ENCODE measurements around the gene ELK4.

ELK4 gene

GRCh38 chr1:205568469-205569361 is 63.1 kb downstream of the ELK4 start:
- no peaks in the 10 kb centered on the region for H3K9me3 ChIP-seq (ENCODE audit: severe bottlenecking)
- ATAC-seq (ENCODE audit: low read depth) (peak; percentile 66), DNase-seq (ENCODE audit: low spot score) (no peak)
- no peak for TF ChIP-seq CTCF (IDR thresholded peaks at IDR 0.05; ENCODE audit: poor library complexity, severe bottlenecking)
- no peaks in the 10 kb centered on the region for H3K36me3 ChIP-seq (ENCODE audit: low read depth)
- peaks cover 42% of the 10 kb centered on the region for H3K27me3 ChIP-seq (ENCODE audit: insufficient read depth, poor library complexity, severe bottlenecking)
- no peaks in the 10 kb centered on the region for H3K4me1 ChIP-seq (ENCODE audit: insufficient read depth, poor library complexity, severe bottlenecking)
- no peak overlapping the region for H3K27ac ChIP-seq (ENCODE audit: poor library complexity, severe bottlenecking)
- no peak overlapping the region for H3K4me3 ChIP-seq (ENCODE audit: severe bottlenecking)

DNA sequence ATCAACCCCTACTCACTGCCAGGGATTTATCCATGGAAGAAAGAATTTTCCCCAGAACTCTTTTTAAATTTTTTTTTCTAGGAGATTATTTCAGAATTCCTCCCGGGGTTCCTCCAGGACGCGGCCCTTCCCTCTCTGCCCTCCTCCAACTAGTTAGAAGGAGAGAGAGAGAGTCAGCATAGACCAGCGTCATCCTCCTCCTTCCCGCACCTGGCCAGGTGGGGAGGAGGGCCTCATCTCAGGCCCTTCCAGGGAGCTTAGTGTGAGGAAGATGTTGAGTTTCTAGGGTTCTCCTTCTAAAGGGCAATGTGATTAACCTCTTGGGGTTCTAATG is 63.7 kb downstream of the ELK4 start:
- Histone ChIP-seq H3K36me3 (ENCODE audit: low read depth) (no peaks in the 10 kb centered on the region), H3K27me3 (ENCODE audit: insufficient read depth, poor library complexity, severe bottlenecking) (peaks cover 42% of the 10 kb centered on the region), H3K9me3 (ENCODE audit: severe bottlenecking) (no peaks in the 10 kb centered on the region), H3K4me1 (ENCODE audit: insufficient read depth, poor library complexity, severe bottlenecking) (no peaks in the 10 kb centered on the region), H3K27ac (ENCODE audit: poor library complexity, severe bottlenecking) (no peak overlapping the region), H3K4me3 (ENCODE audit: severe bottlenecking) (no peak overlapping the region)
- DNase-seq (ENCODE audit: low spot score), result no peak
- ATAC-seq (ENCODE audit: low read depth), result no peak
- no peak for TF ChIP-seq CTCF (IDR thresholded peaks at IDR 0.05; ENCODE audit: poor library complexity, severe bottlenecking)

DNA sequence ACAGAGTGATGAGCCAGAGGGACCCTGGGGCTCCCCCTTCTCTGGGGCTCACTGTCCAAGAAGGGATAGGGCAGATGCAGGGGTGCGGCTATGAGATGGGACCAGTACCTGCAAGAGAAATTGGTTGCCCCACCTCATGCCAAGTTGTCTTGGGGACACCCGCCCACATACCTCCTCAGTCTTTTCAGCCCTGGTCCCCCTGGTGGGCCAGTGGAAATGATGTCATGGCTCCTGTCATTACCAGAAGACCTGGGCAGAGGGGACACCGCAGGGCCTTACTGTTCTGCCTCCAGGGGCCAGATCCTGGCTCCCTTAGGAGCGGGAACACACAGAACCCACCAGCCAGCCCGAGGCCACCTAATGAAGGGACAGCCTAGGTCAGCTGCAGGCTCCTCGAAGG is 64.1 kb downstream of the ELK4 start:
- no peak overlapping the region for H3K4me3 ChIP-seq (ENCODE audit: severe bottlenecking)
- no peaks in the 10 kb centered on the region for H3K9me3 ChIP-seq (ENCODE audit: severe bottlenecking)
- no peak for TF ChIP-seq CTCF (IDR thresholded peaks at IDR 0.05; ENCODE audit: poor library complexity, severe bottlenecking)
- no peaks in the 10 kb centered on the region for H3K4me1 ChIP-seq (ENCODE audit: insufficient read depth, poor library complexity, severe bottlenecking)
- ATAC-seq (ENCODE audit: low read depth) (no peak), DNase-seq (ENCODE audit: low spot score) (no peak)
- no peaks in the 10 kb centered on the region for H3K36me3 ChIP-seq (ENCODE audit: low read depth)
- H3K27ac ChIP-seq (ENCODE audit: poor library complexity, severe bottlenecking), result no peak overlapping the region
- H3K27me3 ChIP-seq (ENCODE audit: insufficient read depth, poor library complexity, severe bottlenecking), result peaks cover 42% of the 10 kb centered on the region

GRCh38 chr1:205565799-205566198 is 66.0 kb downstream of the ELK4 start:
- H3K36me3 ChIP-seq (ENCODE audit: low read depth), result no peaks in the 10 kb centered on the region
- H3K27ac ChIP-seq (ENCODE audit: poor library complexity, severe bottlenecking), result no peak overlapping the region
- DNase-seq (ENCODE audit: low spot score) (no peak), ATAC-seq (ENCODE audit: low read depth) (no peak; the same call in 2 of the 3 replicates)
- H3K4me3 ChIP-seq (ENCODE audit: severe bottlenecking), result no peak overlapping the region
- no peaks in the 10 kb centered on the region for H3K4me1 ChIP-seq (ENCODE audit: insufficient read depth, poor library complexity, severe bottlenecking)
- no peak for TF ChIP-seq CTCF (IDR thresholded peaks at IDR 0.05; ENCODE audit: poor library complexity, severe bottlenecking)
- peaks cover 38% of the 10 kb centered on the region for H3K27me3 ChIP-seq (ENCODE audit: insufficient read depth, poor library complexity, severe bottlenecking)
- peaks cover 7% of the 10 kb centered on the region for H3K9me3 ChIP-seq (ENCODE audit: severe bottlenecking)

DNA sequence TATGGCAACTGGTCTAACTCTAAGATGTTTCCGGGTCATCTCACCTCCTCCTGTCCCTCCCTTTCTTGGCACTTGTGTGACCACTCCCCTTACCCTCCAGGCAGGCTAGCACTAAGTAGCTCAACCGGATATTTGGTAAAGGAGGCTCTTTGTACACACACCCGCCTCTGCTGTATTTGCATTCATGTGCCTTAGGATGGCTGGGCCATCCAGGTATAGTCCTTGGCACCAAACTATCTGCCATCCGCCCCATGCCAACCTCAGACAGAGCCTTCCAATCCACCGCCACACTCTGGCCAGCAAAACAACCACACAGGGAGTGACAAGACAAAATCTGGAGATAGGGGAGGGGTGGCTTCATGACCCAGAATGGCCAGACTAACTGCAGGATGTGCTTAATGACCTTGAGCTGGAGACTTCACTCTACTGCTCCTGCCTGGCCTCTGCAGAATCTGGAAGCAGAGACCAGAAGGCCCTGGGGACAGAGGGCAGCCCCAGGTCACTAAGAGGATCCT is 67.8 kb downstream of the ELK4 start:
- 0 out of 3 replicates have a peak, but pooled peaks have one; percentile 38 for ATAC-seq (ENCODE audit: low read depth)
- H3K27me3 ChIP-seq (ENCODE audit: insufficient read depth, poor library complexity, severe bottlenecking), result peaks cover 22% of the 10 kb centered on the region
- H3K4me1 ChIP-seq (ENCODE audit: insufficient read depth, poor library complexity, severe bottlenecking), result no peaks in the 10 kb centered on the region
- no peak for TF ChIP-seq CTCF (IDR thresholded peaks at IDR 0.05; ENCODE audit: poor library complexity, severe bottlenecking)
- no peaks in the 10 kb centered on the region for H3K36me3 ChIP-seq (ENCODE audit: low read depth)
- H3K27ac ChIP-seq (ENCODE audit: poor library complexity, severe bottlenecking), result no peak overlapping the region
- DNase-seq (ENCODE audit: low spot score), result no peak
- peaks cover 7% of the 10 kb centered on the region for H3K9me3 ChIP-seq (ENCODE audit: severe bottlenecking)
- no peak overlapping the region for H3K4me3 ChIP-seq (ENCODE audit: severe bottlenecking)

Measured in RWPE2 (cell line).